Ovary (tissue), 9 donors: Measurements from ENCODE around the gene F8. TPM values are rescaled to one million over a fixed set of nuclear protein-coding genes. Genes with fewer than 3 reads are reported as not detected.

Experiments
- DNase-seq, 5 donors: peaks; one replicate each; pipeline ENCODE4 v3.0.0-alpha.2; 2019 to 2020
- H3K27ac ChIP-seq, 2 donors: fragments of 200-600 bp; one replicate each; pipeline versions ENCODE4 v1.5.1 to v1.8.0; 2019 to 2022
- H3K27me3 ChIP-seq: fragments of 200-600 bp; one replicate; pipeline ENCODE4 v1.8.0; 2022
- H3K36me3 ChIP-seq: fragments of 200-600 bp; sonication (generic); one replicate; pipeline ENCODE4 v1.5.1; 2019
- H3K4me1 ChIP-seq: one replicate; pipeline ENCODE4 v1.8.1; 2013; ENCODE audit warnings: mild to moderate bottlenecking, moderate library complexity; ENCODE audit not compliant: insufficient read depth
- H3K4me3 ChIP-seq: fragments of 200-600 bp; sonication (generic); one replicate; pipeline ENCODE4 v1.5.1; 2017
- H3K9me3 ChIP-seq, 2 donors: fragments of 200-600 bp in 1 of 2; sonication (generic) in 1 of 2; one replicate each; pipeline versions ENCODE4 v1.5.1 to v1.8.1; 2013 to 2019; ENCODE audit warnings: mild to moderate bottlenecking in 1 of 2, moderate library complexity in 1 of 2
- CTCF ChIP-seq, 3 donors: fragments of 450-650 bp in 2 of 3; fragments of 200-600 bp in 1 of 3; IDR thresholded peaks; one replicate each; pipeline versions ENCODE4 v1.5.1 to v1.8.0; 2016 to 2022; ENCODE audit warnings: antibody characterized with exemption in 3 of 3, mild to moderate bottlenecking in 1 of 3
- EP300 ChIP-seq: sonication (generic); formaldehyde crosslinking; IDR thresholded peaks from one replicate; pipeline ENCODE4 v1.6.1; 2017; ENCODE audit warnings: antibody characterized with exemption
- POLR2A ChIP-seq: fragments of 450-650 bp; IDR thresholded peaks from one replicate; pipeline ENCODE4 v1.6.1; 2017; ENCODE audit warnings: antibody characterized with exemption, mild to moderate bottlenecking, moderate library complexity
- WGBS, 3 donors: extraction: QIAGEN DNeasy Blood & Tissue Kit in 1 of 3; methylation state at CpG; one replicate each; pipeline versions ENCODE4 v1.1.5 to v1.1.7; 2013 to 2017; 5-methylcytosine and 5-hydroxymethylcytosine counted together
- intact Hi-C, 4 donors: fragments of 100-400 bp; cut with DNase I; formaldehyde crosslinking; loops; one replicate each; pipeline versions ENCODE4 v1.11.0 to v1.15.1; 2022 to 2023
- polyA plus RNA-seq, 2 donors: library from polyadenylated mRNA; stranded (reverse); fragments of 200-250 nt in 1 of 2; fragments of 350-450 nt in 1 of 2; fragmentation: Illumina TruSeq in 1 of 2; extraction: RNeasy Lipid Tissue Mini Kit (QIAGEN cat#74804) in 1 of 2; gene quantifications; one replicate each; pipeline ENCODE4 v1.2.3, GENCODE V29; 2013 to 2014
- total RNA-seq, 7 donors: library from RNA; depleted of rRNA in 2 of 7; stranded (reverse); fragments of >200 nt in 2 of 7; fragmentation: NEBNext Ultra II Directional in 3 of 7; extraction: Animal tissue kit (Norgen Biotek cat#: 25700) in 3 of 7; gene quantifications; one replicate each; pipeline versions ENCODE4 v1.1.0 to v1.2.4, GENCODE V29; 2016 to 2023
- donor health status: DM: no; HTN: no; CAD: no; lungs with moderate emphysema.
- donor health status: DM: no; HTN: no; CAD: no.
- donor health status: Bipolar disorder and iron deficiency.
- donor health status: DM: yes; HTN: yes; CAD: no.
- donor health status: DM: no; HTN: no; CAD: no.
- donor health status: DM: yes; HTN: yes; CAD: no.

F8 gene
- total and polyA plus RNA-seq, 9 donors = 15.3 to 77.5 (median 22.2) TPM

DNA sequence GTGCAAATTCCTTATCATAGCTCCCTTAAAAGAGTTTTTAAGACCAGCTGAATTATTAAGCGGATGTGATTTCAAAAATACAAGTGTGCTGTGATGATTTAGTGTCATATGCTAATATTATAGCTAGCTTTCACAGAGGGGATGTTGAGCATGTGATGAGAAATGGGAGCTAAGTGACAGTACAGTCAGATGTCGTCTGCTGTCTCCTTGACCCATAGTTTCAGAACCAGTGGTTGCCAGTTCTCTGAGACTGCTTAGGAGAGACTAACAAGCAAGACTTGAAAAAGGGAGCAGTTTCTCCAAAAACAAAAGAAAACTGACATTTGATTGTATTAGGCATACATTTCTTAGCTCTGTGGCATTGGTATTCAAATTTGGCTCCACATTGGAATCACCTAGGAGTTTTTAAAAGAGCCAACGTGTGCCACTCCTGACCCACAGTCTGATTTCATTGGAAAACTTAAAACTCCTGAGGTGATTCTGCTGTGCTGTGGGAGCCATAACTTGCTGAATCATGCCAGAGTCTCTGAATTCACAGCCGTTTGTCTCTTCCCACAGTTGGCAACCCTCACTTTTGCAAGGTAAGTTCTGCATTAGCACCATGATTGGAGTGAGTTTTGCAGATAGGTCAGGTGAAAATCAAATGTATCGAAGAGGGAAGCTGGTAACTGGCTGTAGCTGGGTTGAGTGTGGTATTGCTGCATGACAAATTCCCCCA, 24.4 kb upstream of the F8 start:
- no peak for DNase-seq
- no peaks in the 10 kb centered on the region for H3K4me1 ChIP-seq
- no peaks in the 10 kb centered on the region for H3K9me3 ChIP-seq
- H3K36me3 ChIP-seq = no peaks in the 10 kb centered on the region
- H3K27me3 ChIP-seq = no peaks in the 10 kb centered on the region
- WGBS, 3 donors = 61 to 74% (median 65%) methylated on average over 5 of the region's 5 CpGs
- intact Hi-C loops = no loop called here
- H3K4me3 ChIP-seq = no peak overlapping the region
- no peak for TF ChIP-seq EP300
- TF ChIP-seq POLR2A = no peak
- TF ChIP-seq CTCF (IDR thresholded peaks at IDR 0.05) = no peak
- no peak overlapping the region for H3K27ac ChIP-seq

GRCh38 chrX:155046129-155046810, 23.7 kb upstream of the F8 start:
- H3K4me1 ChIP-seq = no peaks in the 10 kb centered on the region
- H3K27ac ChIP-seq = no peak overlapping the region
- WGBS, 3 donors = 66 to 71% (median 66%) methylated on average over 6 of the region's 6 CpGs
- no peak overlapping the region for H3K4me3 ChIP-seq
- intact Hi-C loops = no loop called here
- no peaks in the 10 kb centered on the region for H3K36me3 ChIP-seq
- H3K9me3 ChIP-seq = no peaks in the 10 kb centered on the region
- DNase-seq = no peak
- no peaks in the 10 kb centered on the region for H3K27me3 ChIP-seq
- TF ChIP-seq EP300 (no peak), POLR2A (no peak), CTCF (IDR thresholded peaks at IDR 0.05) (no peak)

DNA sequence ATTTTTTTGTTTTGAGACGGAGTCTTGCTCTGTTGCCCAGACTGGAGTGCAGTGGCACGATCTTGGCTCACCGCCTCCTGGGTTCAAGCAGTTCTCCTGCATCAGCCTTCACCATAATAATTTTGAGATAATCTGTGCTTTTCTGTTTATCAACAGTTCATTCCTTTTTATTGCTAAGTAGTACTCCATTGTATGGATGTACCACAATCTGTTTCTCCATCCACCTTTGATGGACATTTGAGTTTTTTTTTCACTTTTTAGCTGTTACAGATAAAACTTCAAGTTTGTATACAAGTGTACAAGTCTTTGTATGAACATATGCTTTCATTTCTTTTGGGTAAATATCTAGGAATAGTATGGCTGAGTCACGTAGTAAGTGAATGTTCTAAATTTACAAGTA, 13.2 kb upstream of the F8 start:
- intact Hi-C loops = no loop called here
- DNase-seq = no peak
- WGBS, 3 donors = 92 to 95% (median 92%) methylated on average over 4 of the region's 4 CpGs
- H3K27me3 ChIP-seq = no peaks in the 10 kb centered on the region
- H3K4me3 ChIP-seq = no peak overlapping the region
- TF ChIP-seq EP300 (no peak), POLR2A (no peak), CTCF (IDR thresholded peaks at IDR 0.05) (no peak)
- no peaks in the 10 kb centered on the region for H3K9me3 ChIP-seq
- H3K36me3 ChIP-seq = no peaks in the 10 kb centered on the region
- H3K4me1 ChIP-seq = no peaks in the 10 kb centered on the region
- H3K27ac ChIP-seq = no peak overlapping the region

DNA sequence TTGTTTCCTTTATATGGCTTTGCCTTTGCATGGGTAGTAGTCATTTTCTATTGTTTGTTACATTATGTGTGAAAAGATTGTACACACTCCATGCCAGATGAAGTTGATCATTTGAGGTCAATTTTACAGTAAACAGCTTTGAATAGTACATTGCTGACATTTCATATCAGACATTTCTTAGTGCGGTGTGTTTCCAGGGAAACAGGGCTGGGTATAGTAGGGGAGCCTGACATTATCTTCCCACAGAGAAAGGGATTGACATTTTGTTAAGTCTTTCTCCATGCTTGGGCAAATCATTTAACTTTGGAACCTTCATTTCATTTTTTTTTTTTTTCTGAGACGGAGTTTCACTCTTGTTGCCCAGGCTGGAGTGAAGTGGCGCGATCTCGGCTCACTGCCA, 9.1 kb upstream of the F8 start:
- Histone ChIP-seq H3K9me3 (no peaks in the 10 kb centered on the region), H3K4me3 (no peak overlapping the region), H3K27ac (no peak overlapping the region), H3K36me3 (no peaks in the 10 kb centered on the region), H3K4me1 (no peaks in the 10 kb centered on the region), H3K27me3 (no peaks in the 10 kb centered on the region)
- TF ChIP-seq EP300 (no peak), CTCF (IDR thresholded peaks at IDR 0.05) (no peak), POLR2A (no peak)
- 78 to 87% (median 86%) methylated on average over 5 of the region's 5 CpGs for WGBS, 3 donors
- DNase-seq = no peak
- intact Hi-C loops = no loop called here
